ENCODE measurements around the gene HSDL1. TPM values are rescaled to one million over a fixed set of nuclear protein-coding genes. Genes with fewer than 3 reads are reported as not detected.

The HSDL1 gene
- polyA plus RNA-seq, 2 of the 4 experiments (the other 2 are of a cell fraction) = 17.9 to 24.9 TPM

GRCh38 chr16:84136331-84137125, 8.4 kb downstream of the HSDL1 start:
- no peaks in the 10 kb centered on the region for H3K9me3 ChIP-seq
- DNase-seq (ENCODE audit: low read depth in 1 of 2, low spot score in 1 of 2) = no peak
- ChIA-PET POLR2A (interaction anchor here (1.4 kb wide), 1 partner anchor 20 kb away, joined by 4 read pairs; the partner anchor contains the start of gene MBTPS1), CTCF (interaction anchor here (1.3 to 1.6 kb wide), 3 partner anchors 51 to 171 kb away, joined by 3 to 6 read pairs (median 4); partner anchors contain the start of gene TAF1C)
- 87% methylated on average over 11 of the region's 11 CpGs for WGBS (ENCODE audit: missing lambda C conversion rate)
- FAIRE-seq = no peak
- H3K4me2 ChIP-seq = no peak overlapping the region
- H3K4me1 ChIP-seq = no peaks in the 10 kb centered on the region
- ATAC-seq = no peak
- no peak overlapping the region for H3K27ac ChIP-seq
- H3K4me3 ChIP-seq = no peak overlapping the region
- no peak for TF ChIP-seq NFE2L2 (conservative IDR thresholded peaks at IDR 0.05; ENCODE audit: low read length)
- TF ChIP-seq ELK1 (IDR thresholded peaks at IDR 0.05; ENCODE audit: low read depth, low read length) = no peak
- TF ChIP-seq FOXS1 (CRISPR knock-in tag; IDR thresholded peaks at IDR 0.05) = no peak
- no peak for TF ChIP-seq KDM5A (IDR thresholded peaks at IDR 0.05)
- no peak for TF ChIP-seq CBX2 (IDR thresholded peaks at IDR 0.05; ENCODE audit: borderline replicate concordance, low read depth)
- TF ChIP-seq JUN (IDR thresholded peaks at IDR 0.05) = no peak
- no peak for TF ChIP-seq TFCP2L1 (CRISPR knock-in tag; IDR thresholded peaks at IDR 0.05)
- no peak for TF ChIP-seq RFX5 (IDR thresholded peaks at IDR 0.05)
- TF ChIP-seq ESRRA (IDR thresholded peaks at IDR 0.05; ENCODE audit: borderline replicate concordance, low read length) = no peak
- TF ChIP-seq HOXB5 (CRISPR knock-in tag; IDR thresholded peaks at IDR 0.05) = no peak
- TF ChIP-seq KDM1A (IDR thresholded peaks at IDR 0.05; ENCODE audit: low read depth) = no peak
- no peak for TF ChIP-seq CEBPB (IDR thresholded peaks at IDR 0.05)
- TF ChIP-seq HOXB13 (CRISPR knock-in tag; IDR thresholded peaks at IDR 0.05; ENCODE audit: low read depth) = no peak
- TF ChIP-seq PBX3 (IDR thresholded peaks at IDR 0.05) = no peak
- TF ChIP-seq MAFK (IDR thresholded peaks at IDR 0.05; ENCODE audit: partially characterized antibody) = no peak

GRCh38 chr16:84132527-84133285, 12.3 kb downstream of the HSDL1 start:
- Histone ChIP-seq H3K4me2 (no peak overlapping the region), H3K9me3 (no peaks in the 10 kb centered on the region), H3K4me3 (no peak overlapping the region), H3K27ac (no peak overlapping the region), H3K4me1 (no peaks in the 10 kb centered on the region)
- WGBS (ENCODE audit: missing lambda C conversion rate) = 84% methylated on average over 7 of the region's 7 CpGs
- DNase-seq (ENCODE audit: low read depth in 1 of 2, low spot score in 1 of 2) (no peak), FAIRE-seq (no peak), ATAC-seq (no peak)
- POLR2A ChIA-PET = interaction anchor here (1.6 kb wide), 1 partner anchor 16 kb away, joined by 5 read pairs; the partner anchor contains the start of gene MBTPS1
- CTCF ChIA-PET = interaction anchor here (1.2 to 1.3 kb wide), 2 partner anchors 13 to 43 kb away, joined by 3 read pairs; partner anchors contain the start of genes DNAAF1 and HSDL1
- TF ChIP-seq RARB (CRISPR knock-in tag; IDR thresholded peaks at IDR 0.05) = no peak
- no peak for TF ChIP-seq CBX2 (IDR thresholded peaks at IDR 0.05; ENCODE audit: borderline replicate concordance, low read depth)
- no peak for TF ChIP-seq NPAS2 (CRISPR knock-in tag; IDR thresholded peaks at IDR 0.05; ENCODE audit: borderline replicate concordance)
- TF ChIP-seq CHD4 (IDR thresholded peaks at IDR 0.05; ENCODE audit: borderline replicate concordance) = no peak
- no peak for TF ChIP-seq ZFP36 (IDR thresholded peaks at IDR 0.05; ENCODE audit: borderline replicate concordance, partially characterized antibody)
- no peak for TF ChIP-seq HOXB13 (CRISPR knock-in tag; IDR thresholded peaks at IDR 0.05; ENCODE audit: low read depth)
- no peak for TF ChIP-seq BHLHE40 (IDR thresholded peaks at IDR 0.05; ENCODE audit: low read depth, low read length)
- no peak for TF ChIP-seq TFCP2L1 (CRISPR knock-in tag; IDR thresholded peaks at IDR 0.05)
- no peak for TF ChIP-seq MAFK (IDR thresholded peaks at IDR 0.05; ENCODE audit: partially characterized antibody)
- TF ChIP-seq PBX3 (IDR thresholded peaks at IDR 0.05) = no peak
- TF ChIP-seq KDM1A (IDR thresholded peaks at IDR 0.05; ENCODE audit: low read depth) = no peak
- TF ChIP-seq, protein P1, sequence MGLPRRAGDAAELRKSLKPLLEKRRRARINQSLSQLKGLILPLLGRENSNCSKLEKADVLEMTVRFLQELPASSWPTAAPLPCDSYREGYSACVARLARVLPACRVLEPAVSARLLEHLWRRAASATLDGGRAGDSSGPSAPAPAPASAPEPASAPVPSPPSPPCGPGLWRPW (IDR thresholded peaks at IDR 0.05) = no peak
- TF ChIP-seq MYC (IDR thresholded peaks at IDR 0.05; ENCODE audit: borderline replicate concordance, low read length) = no peak
- TF ChIP-seq EHF (CRISPR knock-in tag; IDR thresholded peaks at IDR 0.05) = no peak
- no peak for TF ChIP-seq ELK1 (IDR thresholded peaks at IDR 0.05; ENCODE audit: low read depth, low read length)
